HepG2 (cell line): Measurements from ENCODE around the gene FAM168A. TPM values are rescaled to one million over a fixed set of nuclear protein-coding genes. Genes with fewer than 3 reads are reported as not detected.

Experiments
- AGO1 ChIP-seq: fragments of 200-400 bp; formaldehyde crosslinking; IDR thresholded peaks from 2 replicates; pipeline ENCODE4 v1.6.1; 2017; ENCODE audit warnings: mild to moderate bottlenecking, low read depth, low read length, moderate library complexity; ENCODE audit not compliant: poor library complexity, severe bottlenecking
- EHMT2 ChIP-seq: fragments of 200-600 bp; sonication (generic); IDR thresholded peaks from 2 replicates; pipeline ENCODE4 v1.7.0; 2017; ENCODE audit warnings: antibody characterized with exemption, low read depth, low read length, borderline replicate concordance
- HMGA1 ChIP-seq: sonication (generic); formaldehyde crosslinking; conservative IDR thresholded peaks from 2 replicates; pipeline ENCODE4 v1.4.0; 2020; ENCODE audit warnings: missing genetic modification reagents
- HNRNPLL ChIP-seq: fragments of 200-400 bp; formaldehyde crosslinking; IDR thresholded peaks from 2 replicates; pipeline ENCODE4 v1.6.1; 2017; ENCODE audit warnings: mild to moderate bottlenecking, low read depth, low read length; ENCODE audit not compliant: poor library complexity, severe bottlenecking
- KLF16 ChIP-seq, 2 experiments: sonication (generic) in 1 of 2; formaldehyde crosslinking in 1 of 2; IDR thresholded peaks; 2 replicates each; pipeline versions ENCODE4 v1.6.1 to v1.8.0; 2016 to 2023; ENCODE audit warnings: missing genetic modification reagents in 2 of 2, missing compliant biosample characterization in 1 of 2
- MBNL3 ChIP-seq: fragments of 250-450 bp; sonication (Bioruptor Pico); conservative IDR thresholded peaks from 2 replicates; pipeline ENCODE4 v1.8.0; 2022; ENCODE audit warnings: mild to moderate bottlenecking, inconsistent platforms
- RARG ChIP-seq: sonication (generic); formaldehyde crosslinking; IDR thresholded peaks from 2 replicates; pipeline ENCODE4 v1.4.0; 2020; ENCODE audit warnings: low read depth, mild to moderate bottlenecking, missing genetic modification reagents
- SAP130 ChIP-seq: IDR thresholded peaks from 2 replicates; pipeline ENCODE4 v1.6.1; 2016; ENCODE audit warnings: low read depth
- SP5 ChIP-seq: IDR thresholded peaks from 2 replicates; pipeline ENCODE4 v1.6.1; 2016; ENCODE audit warnings: low read depth, borderline replicate concordance
- ZBTB44 ChIP-seq: sonication (generic); formaldehyde crosslinking; IDR thresholded peaks from 2 replicates; pipeline ENCODE4 v1.4.0; 2020; ENCODE audit warnings: missing genetic modification reagents
- ZEB1 ChIP-seq: IDR thresholded peaks from 2 replicates; pipeline ENCODE4 v1.6.1; 2012; ENCODE audit warnings: mild to moderate bottlenecking, low read depth, inconsistent platforms; ENCODE audit not compliant: insufficient replicate concordance
- ZFP41 ChIP-seq: sonication (generic); formaldehyde crosslinking; IDR thresholded peaks from 2 replicates; pipeline ENCODE4 v1.4.0; 2020; ENCODE audit warnings: mild to moderate bottlenecking, missing genetic modification reagents, borderline replicate concordance
- ZFY ChIP-seq: sonication (generic); formaldehyde crosslinking; IDR thresholded peaks from 2 replicates; pipeline ENCODE4 v1.4.0; 2020; ENCODE audit warnings: missing genetic modification reagents
- ZNF3 ChIP-seq: IDR thresholded peaks from 2 replicates; pipeline ENCODE4 v1.7.0; 2017; ENCODE audit warnings: inconsistent platforms
- ZNF501 ChIP-seq: sonication (generic); formaldehyde crosslinking; IDR thresholded peaks from 2 replicates; pipeline ENCODE4 v1.5.1; 2020; ENCODE audit warnings: mild to moderate bottlenecking, moderate library complexity, missing genetic modification reagents
- ZNF577 ChIP-seq: sonication (generic); formaldehyde crosslinking; IDR thresholded peaks from 2 replicates; pipeline ENCODE4 v1.4.0; 2020; ENCODE audit warnings: mild to moderate bottlenecking, low read depth, missing genetic modification reagents, borderline replicate concordance
- ZNF672 ChIP-seq: sonication (generic); formaldehyde crosslinking; IDR thresholded peaks from 2 replicates; pipeline ENCODE4 v1.8.1; 2022; ENCODE audit warnings: missing genetic modification reagents
- polyA plus RNA-seq, 8 experiments: library from polyadenylated mRNA; depleted of rRNA in 3 of 8; stranded (reverse) in 7 of 8; unstranded in 1 of 8; fragments of >200 nt; fragmentation: Illumina TruSeq in 4 of 8; extraction: Trizol in 4 of 8; gene quantifications; 2 replicates each; pipeline versions ENCODE4 v1.2.1 to v1.2.3, GENCODE V29; 2011 to 2016; ENCODE audit warnings: low read depth in 4 of 8, missing spikeins in 1 of 8, mixed read lengths in 1 of 8; ENCODE audit not compliant: insufficient read depth in 1 of 8
- total RNA-seq, 5 experiments: library from RNA; depleted of rRNA; stranded (reverse); fragments of >200 nt; fragmentation: Illumina TruSeq; extraction: Trizol; gene quantifications; 2 replicates each; pipeline ENCODE4 v1.2.3, GENCODE V29; 2016; ENCODE audit warnings: low read depth in 1 of 5
- TF ChIP-seq, protein P1 (sequence below): sonication (generic); formaldehyde crosslinking; IDR thresholded peaks from 2 replicates; pipeline ENCODE4 v1.8.0; 2022; ENCODE audit warnings: mild to moderate bottlenecking, missing genetic modification reagents, borderline replicate concordance
- TF ChIP-seq, protein P2 (sequence below): IDR thresholded peaks from 2 replicates; pipeline ENCODE4 v1.6.1; 2018; ENCODE audit warnings: missing genetic modification reagents, mild to moderate bottlenecking, missing compliant biosample characterization
- TF ChIP-seq, protein P3 (sequence below): IDR thresholded peaks from 2 replicates; pipeline ENCODE4 v1.6.1; 2018; ENCODE audit warnings: missing genetic modification reagents
- TF ChIP-seq, protein P4 (sequence below): sonication (generic); formaldehyde crosslinking; IDR thresholded peaks from 2 replicates; pipeline ENCODE4 v1.4.0; 2020; ENCODE audit warnings: mild to moderate bottlenecking, missing genetic modification reagents
- TF ChIP-seq, protein P5 (sequence below): sonication (generic); formaldehyde crosslinking; IDR thresholded peaks from 2 replicates; pipeline ENCODE4 v1.5.0; 2020; ENCODE audit warnings: missing genetic modification reagents

The FAM168A gene
- total and polyA plus RNA-seq, 2 of the 13 experiments (the other 11 are each of a cell fraction or from before 2014, with no cell fraction given), result 13.9 to 15.8 TPM

DNA sequence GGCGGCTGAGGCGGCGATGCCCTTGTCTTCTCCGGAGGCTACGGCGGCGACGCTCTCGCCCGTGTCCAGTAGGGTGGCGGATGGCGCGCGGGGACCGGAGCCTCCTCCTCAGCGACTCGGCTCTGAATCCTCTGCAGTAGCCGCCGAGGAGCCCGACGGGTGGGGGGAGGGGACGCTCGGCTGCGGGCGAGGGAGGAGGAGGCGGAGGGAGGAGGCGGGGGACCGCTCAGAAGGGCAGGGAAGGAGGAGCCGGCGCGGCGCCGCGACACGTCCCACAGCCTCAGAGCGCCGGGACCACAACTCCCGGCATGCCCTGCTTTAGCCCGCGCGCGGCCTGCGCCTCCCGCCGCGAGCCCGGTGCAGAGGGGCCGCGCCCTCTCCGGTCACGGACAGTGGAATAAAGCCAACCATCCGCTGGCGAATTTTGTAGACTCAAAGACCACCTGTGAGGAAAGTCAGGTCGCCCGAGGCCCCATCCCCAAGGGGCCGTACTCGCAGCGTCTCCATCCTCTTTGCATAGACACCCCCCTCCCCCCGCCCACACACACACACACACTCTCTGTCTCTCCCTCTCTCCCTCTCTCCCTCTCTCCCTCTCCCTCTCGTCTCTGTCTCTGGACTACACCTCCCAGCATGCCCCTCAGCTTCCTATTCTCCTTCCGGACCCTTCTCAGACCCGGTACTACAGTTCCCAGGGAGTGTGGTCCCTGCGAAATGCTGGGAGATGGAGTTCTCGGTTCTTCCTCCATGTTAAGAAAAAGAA, at the start of gene FAM168A (continued):
- TF ChIP-seq ZFY (CRISPR knock-in tag), result peak; percentile 97
- TF ChIP-seq EHMT2, result no peak
- TF ChIP-seq, protein P1, sequence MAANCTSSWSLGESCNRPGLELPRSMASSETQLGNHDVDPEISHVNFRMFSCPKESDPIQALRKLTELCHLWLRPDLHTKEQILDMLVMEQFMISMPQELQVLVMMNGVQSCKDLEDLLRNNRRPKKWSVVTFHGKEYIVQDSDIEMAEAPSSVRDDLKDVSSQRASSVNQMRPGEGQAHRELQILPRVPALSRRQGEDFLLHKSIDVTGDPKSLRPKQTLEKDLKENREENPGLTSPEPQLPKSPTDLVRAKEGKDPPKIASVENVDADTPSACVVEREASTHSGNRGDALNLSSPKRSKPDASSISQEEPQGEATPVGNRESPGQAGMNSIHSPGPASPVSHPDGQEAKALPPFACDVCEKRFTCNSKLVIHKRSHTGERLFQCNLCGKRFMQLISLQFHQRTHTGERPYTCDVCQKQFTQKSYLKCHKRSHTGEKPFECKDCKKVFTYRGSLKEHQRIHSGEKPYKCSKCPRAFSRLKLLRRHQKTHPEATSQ (CRISPR knock-in tag), result no peak
- peak; percentile 94 for TF ChIP-seq SAP130 (CRISPR knock-in tag)
- TF ChIP-seq ZNF577 (CRISPR knock-in tag), result no peak
- peak; percentile 95; the same call in 1 of the 2 replicates for TF ChIP-seq RARG (CRISPR knock-in tag)
- TF ChIP-seq, protein P2, sequence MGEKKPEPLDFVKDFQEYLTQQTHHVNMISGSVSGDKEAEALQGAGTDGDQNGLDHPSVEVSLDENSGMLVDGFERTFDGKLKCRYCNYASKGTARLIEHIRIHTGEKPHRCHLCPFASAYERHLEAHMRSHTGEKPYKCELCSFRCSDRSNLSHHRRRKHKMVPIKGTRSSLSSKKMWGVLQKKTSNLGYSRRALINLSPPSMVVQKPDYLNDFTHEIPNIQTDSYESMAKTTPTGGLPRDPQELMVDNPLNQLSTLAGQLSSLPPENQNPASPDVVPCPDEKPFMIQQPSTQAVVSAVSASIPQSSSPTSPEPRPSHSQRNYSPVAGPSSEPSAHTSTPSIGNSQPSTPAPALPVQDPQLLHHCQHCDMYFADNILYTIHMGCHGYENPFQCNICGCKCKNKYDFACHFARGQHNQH (CRISPR knock-in tag), result peak; percentile 64
- TF ChIP-seq, protein P3, sequence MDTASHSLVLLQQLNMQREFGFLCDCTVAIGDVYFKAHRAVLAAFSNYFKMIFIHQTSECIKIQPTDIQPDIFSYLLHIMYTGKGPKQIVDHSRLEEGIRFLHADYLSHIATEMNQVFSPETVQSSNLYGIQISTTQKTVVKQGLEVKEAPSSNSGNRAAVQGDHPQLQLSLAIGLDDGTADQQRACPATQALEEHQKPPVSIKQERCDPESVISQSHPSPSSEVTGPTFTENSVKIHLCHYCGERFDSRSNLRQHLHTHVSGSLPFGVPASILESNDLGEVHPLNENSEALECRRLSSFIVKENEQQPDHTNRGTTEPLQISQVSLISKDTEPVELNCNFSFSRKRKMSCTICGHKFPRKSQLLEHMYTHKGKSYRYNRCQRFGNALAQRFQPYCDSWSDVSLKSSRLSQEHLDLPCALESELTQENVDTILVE (CRISPR knock-in tag), result peak; percentile 87
- peak; percentile 64; the same call in 1 of the 2 replicates for TF ChIP-seq ZNF501 (CRISPR knock-in tag)
- no peak for TF ChIP-seq ZNF3
- TF ChIP-seq ZNF672 (CRISPR knock-in tag), result no peak
- no peak for TF ChIP-seq MBNL3 (CRISPR knock-in tag)
- TF ChIP-seq HMGA1 (CRISPR knock-in tag), result no peak
- TF ChIP-seq ZEB1, result no peak
- TF ChIP-seq, protein P4, sequence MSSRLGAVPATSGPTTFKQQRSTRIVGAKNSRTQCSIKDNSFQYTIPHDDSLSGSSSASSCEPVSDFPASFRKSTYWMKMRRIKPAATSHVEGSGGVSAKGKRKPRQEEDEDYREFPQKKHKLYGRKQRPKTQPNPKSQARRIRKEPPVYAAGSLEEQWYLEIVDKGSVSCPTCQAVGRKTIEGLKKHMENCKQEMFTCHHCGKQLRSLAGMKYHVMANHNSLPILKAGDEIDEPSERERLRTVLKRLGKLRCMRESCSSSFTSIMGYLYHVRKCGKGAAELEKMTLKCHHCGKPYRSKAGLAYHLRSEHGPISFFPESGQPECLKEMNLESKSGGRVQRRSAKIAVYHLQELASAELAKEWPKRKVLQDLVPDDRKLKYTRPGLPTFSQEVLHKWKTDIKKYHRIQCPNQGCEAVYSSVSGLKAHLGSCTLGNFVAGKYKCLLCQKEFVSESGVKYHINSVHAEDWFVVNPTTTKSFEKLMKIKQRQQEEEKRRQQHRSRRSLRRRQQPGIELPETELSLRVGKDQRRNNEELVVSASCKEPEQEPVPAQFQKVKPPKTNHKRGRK (CRISPR knock-in tag), result no peak
- no peak for TF ChIP-seq ZBTB44 (CRISPR knock-in tag)
- TF ChIP-seq KLF16 (CRISPR knock-in tag; IDR thresholded peaks at IDR 0.05), result no peak
- TF ChIP-seq SP5 (CRISPR knock-in tag), result peak; percentile 73; the same call in 1 of the 2 replicates
- no peak for TF ChIP-seq ZFP41 (CRISPR knock-in tag)
- TF ChIP-seq, protein P5, sequence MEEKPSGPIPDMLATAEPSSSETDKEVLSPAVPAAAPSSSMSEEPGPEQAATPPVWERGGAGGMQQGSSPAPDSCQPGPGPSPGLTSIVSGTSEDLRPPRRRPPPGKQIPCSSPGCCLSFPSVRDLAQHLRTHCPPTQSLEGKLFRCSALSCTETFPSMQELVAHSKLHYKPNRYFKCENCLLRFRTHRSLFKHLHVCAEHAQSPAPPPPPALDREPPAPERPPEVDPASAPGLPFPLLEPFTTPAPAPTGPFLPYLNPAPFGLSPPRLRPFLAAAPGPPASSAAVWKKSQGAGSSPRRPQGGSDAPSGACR (CRISPR knock-in tag), result peak; percentile 76; the same call in 1 of the 2 replicates
- TF ChIP-seq AGO1, result no peak
- TF ChIP-seq HNRNPLL, result peak; percentile 67
